ENCODE data around the gene DHRS2. TPM values are rescaled to one million over a fixed set of nuclear protein-coding genes. Genes with fewer than 3 reads are reported as not detected.

Gene DHRS2
- polyA plus RNA-seq, 1 donor, result 0.11 TPM

DNA sequence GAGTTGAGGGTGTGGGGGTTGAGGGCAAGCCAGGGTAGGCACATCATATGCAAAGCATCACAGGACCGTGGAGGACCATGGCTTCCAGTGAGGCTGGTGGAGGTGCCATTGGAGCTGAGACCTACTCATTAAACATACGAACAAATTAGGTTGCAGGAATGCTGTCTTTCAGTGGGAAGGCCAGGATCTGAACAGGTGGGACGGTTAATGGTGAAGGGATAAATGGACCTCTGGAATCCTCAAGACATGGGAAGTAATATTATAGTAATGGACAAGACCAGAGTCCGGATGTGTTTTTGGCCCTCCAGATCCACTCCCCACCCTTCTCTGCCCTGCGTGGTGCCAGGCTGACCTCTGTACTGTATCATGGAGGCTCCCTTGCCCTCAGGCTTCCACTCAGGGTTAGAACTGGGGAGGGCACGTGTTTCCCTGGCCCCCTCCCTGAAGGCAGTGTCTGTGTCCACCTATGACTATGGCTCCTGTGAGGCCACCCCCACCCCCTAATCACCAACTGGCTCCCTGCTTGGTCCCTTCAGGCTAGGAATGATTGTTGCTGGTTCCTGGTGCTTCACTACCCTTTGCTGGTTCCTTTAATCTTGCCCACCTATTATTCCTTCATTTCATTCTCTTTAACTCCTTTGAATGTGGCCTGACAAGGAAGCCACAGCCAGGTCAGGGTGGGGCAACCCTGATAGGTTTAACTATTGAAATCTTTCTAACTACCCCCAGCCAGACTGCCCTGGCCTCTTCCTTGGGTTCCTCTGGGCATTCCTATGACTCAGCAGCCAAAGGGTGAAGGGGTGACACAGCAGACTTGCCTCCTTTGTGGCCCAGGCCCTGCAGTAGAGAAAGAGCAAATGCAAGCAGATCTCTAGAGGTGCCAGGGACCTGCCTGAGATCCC lies 10.7 kb downstream of the DHRS2 start:
- no peak for DNase-seq (ENCODE audit: low read depth)

DNA sequence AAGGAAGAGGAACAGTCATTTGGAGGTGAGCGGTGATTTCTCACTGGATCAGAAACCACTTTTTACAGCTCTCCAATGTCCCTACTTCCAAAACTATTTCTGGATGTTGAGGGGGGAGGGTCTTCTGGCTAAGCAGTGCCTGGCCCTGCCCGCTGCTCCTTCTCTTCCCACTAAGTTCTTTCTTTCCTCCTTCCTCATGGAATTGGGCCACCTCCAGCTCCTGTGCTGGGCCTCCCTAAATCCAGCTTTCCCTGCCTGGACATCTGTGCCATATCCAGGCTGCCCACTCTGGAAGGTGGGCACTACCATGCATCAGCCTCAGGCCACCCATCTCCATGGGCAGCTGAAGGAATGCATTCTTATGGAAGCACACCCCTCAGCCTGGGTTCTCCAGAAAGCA lies 11.5 kb downstream of the DHRS2 start:
- DNase-seq (ENCODE audit: low read depth), result no peak

DNA sequence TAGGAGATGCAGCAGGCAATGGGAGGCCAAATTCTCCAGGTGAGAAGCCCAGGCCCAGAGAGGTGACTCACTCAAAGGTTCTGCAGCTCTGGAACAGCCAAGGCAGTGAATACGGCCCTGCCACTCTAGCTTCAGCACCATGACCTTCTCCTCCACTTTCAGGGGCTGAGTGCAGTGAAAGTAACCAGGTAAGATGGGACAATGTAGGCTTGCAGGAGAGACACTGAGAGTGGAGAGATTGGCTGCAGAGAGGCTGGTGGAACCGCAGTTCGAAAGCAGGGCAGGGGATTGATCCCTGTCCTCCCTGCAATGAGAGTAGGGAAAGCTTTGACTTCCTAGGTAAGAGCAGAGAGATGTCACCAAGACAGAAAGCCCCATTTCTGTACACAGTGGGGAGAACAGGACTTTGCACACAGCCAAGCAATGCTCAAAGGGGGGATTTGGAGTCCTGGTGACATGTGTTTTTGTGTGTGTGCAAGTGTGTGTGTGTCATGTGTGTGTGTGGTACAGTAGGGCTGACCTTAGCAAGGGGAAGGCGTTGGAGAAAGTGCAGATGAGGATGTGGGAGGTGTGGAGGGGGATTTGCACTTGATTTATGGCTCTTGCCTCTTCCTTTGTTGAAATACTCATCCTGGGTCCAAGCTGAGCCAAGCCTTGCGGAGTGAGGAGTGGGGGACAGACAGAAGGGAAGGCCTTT lies 12.7 kb downstream of the DHRS2 start:
- DNase-seq (ENCODE audit: low read depth), result no peak

DNA sequence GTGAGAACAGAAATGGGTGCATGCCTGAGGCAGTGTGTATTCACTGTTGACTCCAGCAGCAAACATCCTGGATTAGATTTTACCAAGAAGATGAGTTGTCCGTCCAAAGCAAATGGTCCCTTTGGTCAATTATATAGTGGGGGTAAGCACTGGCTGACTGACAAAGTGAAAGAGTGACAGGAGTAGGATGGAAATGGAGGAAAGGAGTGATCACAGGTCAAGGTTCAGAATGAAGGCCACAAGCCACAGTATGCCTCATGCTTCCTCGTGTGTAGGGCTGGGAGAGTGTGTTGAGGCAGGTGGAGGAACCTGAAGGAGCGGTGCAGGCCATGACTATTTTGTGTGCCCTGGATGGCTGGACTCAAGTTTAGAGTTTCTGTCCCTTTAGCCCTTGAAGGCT lies 14.3 kb downstream of the DHRS2 start:
- DNase-seq (ENCODE audit: low read depth), result no peak

DNA sequence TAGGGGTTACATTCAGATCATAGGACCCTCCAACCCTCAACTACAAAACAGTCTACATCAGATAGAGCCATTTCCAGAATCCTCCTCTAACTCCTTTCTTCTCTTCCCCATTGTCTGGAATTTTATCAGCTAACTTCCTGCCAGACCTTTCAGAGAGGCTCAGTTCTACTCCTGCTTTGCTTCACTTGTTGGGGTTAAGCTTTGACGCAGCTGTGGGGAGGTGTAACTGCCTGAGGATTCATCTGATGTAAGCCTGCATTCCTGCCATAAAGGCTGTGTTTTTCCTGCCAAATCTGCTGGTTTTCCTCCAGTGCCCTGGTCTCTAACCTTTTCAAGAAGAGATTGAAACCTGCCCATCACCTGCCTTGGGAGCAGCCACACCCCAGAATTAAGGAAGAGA lies 16.9 kb downstream of the DHRS2 start:
- no peak for DNase-seq (ENCODE audit: low read depth)

DNA sequence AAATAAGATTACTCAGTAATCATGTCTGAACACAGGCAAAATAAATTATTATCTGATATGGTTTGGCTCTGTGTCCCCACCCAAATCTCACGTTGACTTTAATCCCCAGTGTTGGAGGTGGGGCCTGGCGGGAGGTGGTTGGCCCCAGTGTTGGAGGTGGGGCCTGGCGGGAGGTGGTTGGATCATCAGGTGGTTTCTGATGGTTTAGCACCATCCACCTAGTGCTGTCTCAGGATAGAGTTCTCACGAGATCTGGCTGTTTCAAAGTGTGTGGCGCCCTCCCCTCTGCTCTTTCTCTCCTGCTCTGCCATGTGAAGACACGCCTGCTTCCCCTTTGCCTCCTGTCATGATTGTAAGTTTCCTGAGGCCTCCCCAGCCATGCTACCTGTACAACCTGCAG lies 18.1 kb downstream of the DHRS2 start:
- no peak for DNase-seq (ENCODE audit: low read depth)

DNA sequence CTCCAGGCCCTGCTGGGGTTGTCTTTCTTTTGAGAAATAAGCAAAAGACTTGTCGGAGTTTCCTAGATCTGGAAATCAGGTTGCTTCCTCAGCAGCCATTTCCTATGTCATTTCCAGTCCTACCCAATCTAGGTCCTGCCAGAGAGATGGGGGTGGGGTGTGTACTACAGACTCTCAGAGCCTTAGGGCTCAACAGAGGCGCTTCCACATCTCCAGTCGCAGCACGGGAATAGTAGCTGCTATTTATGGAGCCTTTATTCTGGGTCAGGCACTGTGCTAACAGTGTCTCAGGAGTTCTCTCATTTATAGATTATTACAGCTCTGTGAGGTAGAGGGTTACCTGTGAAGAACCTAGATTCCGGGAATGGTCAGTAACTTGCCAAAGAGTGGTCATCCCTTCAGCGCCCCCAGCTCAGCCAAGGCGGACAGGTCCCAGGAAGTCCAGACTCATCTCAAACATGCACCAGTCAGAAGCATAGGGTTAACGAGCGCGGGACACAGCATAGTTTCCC lies 21.9 kb downstream of the DHRS2 start:
- no peak for DNase-seq (ENCODE audit: low read depth)

DNA sequence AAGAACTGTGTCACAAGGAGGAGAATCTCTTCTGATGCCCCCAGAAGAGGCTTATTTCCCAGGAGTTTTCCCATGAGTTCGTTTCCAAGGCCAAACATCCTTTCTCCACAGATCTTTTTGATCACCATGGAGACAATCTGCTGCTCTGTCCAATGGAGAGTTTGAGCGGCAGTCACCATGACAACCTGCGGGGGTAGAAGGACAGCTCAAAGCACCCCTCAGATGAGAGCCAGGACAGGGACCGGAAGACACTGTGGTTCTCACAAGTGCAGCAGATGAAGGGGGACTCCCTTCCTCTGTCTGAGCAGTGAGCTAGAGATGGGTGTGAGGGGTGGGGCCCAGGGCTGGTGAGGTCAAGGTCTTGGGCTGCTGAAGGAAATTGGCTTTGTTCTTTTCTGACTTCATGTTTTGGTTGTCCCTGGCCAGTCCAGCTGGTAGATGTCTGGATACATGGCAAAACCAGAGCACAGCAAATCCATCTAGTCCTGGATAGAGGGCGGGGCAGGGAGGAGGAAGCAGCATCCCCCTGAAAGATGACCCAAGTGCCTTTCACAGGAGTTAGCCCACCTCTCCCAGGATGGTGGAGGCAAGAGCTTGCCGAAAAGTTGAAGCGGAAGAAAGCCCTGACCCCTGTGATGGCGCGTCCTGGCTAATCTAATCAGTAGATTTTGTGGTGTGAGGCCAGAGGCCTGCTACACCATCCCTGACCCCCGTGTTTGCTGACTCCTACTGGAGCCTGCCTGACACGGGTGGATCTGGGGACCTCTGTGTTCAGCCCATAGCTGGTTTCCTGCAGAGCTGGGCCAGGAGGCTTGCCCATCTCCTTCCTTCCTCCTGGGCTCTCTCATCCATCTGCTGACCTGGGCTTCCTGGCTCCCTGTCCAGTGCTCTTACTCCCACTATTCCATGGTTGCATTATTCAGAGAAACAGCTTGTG lies 24.4 kb downstream of the DHRS2 start:
- no peak for DNase-seq (ENCODE audit: low read depth)

DNA sequence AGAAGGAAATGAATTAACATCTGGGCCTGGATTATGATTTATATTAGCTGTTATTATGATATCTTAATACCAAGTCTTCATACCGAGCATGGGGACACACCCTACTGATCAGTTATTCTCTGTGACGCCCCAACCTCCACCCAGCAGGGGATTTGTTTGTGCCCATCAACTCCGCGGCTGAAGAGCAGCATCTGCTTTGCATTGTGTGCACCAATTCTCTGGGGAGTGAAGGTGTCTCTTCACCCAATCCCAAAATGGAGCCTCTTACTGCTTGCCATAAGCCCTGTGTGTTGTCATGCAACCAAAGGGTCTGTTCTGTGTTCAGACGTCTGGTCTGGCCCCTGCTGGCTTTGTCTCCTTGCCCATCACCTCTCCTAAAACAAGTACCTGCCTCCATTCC lies 25.4 kb downstream of the DHRS2 start:
- no peak for DNase-seq (ENCODE audit: low read depth)

DNA sequence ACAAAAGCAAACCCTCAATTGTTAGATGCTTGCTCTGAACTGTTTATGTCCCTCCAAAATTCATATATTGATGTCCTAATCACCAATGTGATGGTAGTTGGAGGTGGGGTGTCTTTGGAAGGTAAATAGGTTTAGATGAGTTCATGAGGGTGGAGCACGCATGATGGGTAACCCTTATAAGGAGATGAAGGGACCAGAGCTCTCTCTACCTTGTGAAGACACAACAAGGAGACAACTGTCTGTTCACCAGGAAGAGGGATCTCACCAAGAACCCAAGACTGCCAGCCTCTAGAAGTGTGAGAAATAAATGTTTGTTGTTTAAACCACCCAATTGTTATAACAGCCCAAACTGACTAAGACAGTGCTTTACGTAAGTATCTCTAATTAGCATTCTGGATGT lies 27.0 kb downstream of the DHRS2 start:
- no peak for DNase-seq (ENCODE audit: low read depth)

DNA sequence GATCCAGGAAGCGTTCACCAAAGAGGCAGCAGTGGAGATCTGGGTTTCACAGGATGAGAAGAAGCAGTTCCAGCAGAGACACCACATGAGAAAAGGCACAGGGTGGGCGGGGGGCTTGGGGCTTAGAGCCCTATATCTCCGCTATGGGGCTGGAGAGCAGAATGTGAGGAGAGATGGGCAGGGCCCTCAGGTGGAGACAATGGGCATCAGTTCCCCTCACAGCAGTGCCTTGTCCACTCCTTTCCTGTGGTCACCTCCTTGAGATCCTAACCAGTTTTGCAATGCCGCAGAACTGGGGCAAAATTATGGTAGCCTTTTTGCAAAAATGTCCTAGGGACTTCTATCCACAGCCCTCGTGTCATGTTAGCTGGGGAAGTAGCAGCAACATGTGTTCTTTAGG lies 27.5 kb downstream of the DHRS2 start:
- DNase-seq (ENCODE audit: low read depth), result no peak

DNA sequence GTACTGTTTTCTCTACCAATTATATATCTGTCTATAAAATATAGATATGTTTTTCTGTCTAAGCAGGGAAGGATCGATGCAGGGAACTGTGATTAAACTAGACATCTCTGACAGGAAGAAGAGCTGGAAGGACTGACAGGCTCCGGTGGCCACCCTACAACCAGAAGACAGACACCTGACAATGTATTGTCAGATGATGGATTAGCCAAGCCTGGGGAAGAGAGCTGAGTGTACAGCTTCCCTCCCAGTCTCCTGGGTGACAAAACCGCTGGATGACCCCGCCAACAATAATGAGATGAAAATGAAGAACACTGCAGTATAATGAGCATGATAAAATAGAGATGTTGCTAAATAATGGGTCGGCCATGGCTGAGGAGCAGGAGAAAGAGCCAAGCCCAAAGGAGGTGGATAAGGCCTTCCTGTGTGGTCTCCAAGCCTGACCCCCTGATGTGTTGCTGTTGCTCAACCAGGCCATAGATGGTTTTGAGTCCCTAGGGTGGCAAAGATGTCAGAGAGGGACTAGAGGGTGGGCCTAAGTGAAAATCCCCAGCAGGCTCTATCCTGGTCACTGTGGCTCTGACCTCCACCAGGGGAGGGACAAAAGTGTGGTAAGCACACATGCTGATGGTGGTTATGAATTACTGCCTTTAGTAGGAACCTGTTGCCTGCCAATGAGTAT lies 28.2 kb downstream of the DHRS2 start:
- DNase-seq (ENCODE audit: low read depth), result no peak

DNA sequence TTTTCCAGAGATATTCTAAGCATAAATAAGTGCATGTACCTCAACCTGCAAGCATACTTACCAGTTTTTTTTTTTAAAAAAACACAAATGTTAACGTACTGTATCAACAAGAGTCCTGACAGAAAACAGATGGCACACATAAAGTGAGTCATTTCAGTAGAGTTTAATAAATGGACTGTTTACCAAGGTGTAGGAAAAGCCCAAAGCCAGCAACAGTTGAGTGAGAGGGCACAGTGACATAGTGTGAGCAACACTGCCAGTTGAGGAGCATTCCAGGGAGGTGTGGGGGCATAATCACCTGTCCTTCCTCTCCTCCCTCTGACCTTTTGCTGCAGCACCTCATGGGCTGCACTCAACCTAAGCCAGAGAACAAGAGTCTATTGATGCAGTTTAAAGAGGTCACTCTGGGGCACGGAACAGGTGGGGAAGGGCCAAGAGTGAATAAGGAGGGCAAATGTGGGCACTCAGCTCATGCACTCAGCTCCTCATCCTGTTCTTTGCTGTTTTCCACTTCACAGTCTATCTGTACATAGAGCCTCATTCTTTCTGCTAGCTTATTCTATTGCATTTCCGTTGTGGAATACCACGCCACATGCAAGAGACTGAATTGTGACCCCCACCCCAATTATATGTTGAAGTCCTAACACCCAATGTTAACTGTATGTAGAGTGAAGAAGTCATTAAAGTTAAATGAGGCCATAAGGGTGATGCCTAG lies 29.3 kb downstream of the DHRS2 start:
- DNase-seq (ENCODE audit: low read depth), result no peak

DNA sequence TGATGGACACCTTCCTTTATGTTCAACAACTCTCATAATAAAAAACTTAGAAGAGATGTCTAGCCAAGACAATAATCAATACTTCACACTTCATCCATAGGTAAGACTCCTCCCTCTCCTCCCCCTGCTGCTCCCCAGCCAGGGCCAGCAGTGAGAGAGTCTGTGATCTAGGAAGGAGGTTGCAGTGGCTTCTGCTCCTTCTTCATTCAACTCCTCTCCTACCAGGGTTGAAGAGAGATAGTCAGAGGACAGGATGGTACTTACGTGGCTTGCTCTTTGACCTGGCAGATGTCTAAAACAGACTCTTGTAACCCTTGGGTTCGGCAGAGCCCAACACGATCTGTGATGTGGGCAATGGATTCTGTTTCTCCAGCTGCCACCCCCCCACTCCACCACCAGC lies 31.0 kb downstream of the DHRS2 start:
- DNase-seq (ENCODE audit: low read depth), result no peak

DNA sequence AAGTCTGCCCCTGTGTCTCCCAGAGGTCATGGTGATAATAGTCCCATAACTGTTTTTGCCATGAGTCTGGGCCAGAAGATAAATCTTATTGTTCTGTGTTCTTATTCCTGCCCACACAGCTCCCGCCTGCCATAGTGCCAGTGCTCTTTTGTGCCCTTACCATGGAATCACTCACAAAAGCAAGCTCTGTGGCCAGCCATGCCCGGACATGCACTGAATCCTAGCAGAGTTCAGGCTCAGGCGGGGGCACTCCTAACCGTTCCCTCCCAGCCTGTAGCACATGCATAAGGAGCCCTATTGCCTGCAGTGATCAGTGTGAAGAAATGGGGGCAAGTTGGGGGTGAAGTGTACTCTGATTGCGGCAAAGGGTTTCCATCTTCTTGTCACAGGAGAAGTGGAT lies 33.3 kb downstream of the DHRS2 start:
- DNase-seq (ENCODE audit: low read depth), result no peak

DNA sequence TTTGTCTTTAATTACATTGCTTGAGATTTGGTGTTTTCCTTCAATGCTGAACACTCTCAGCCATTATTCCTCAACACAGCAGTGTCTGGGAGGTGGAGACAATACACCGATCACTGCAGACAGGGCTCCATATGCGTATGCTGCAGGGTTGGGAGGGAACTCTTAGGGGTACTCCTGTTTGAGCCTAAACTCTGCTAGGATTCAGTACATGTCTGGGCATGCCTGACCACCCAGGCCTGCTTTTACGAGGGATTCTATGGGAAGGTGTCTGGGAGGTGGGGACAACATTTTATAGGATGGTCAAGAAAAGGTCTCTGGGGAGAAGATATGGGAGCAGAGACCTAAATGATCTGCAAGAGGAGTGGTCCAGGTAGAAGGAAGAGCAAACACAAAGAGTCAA lies 34.3 kb downstream of the DHRS2 start:
- DNase-seq (ENCODE audit: low read depth), result no peak

DNA sequence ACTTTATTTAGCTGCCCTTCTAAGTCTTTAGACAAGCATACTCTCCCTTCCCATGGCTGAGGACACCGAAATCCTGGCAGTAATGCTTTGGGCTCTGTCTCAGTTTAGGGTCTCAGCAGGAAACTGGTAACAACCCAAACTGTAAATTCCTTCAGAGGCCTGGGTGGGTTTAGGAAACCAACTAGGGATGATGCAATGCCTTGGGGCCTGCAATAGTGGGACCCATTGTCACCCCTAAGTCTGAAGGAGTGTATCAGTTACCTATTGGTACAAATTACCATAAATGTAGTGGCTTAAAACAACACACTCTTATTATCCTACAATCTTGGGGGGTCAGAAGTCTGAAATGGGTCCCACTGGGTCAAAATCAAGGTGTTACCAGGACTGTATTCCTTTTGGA lies 36.0 kb downstream of the DHRS2 start:
- DNase-seq (ENCODE audit: low read depth), result no peak

DNA sequence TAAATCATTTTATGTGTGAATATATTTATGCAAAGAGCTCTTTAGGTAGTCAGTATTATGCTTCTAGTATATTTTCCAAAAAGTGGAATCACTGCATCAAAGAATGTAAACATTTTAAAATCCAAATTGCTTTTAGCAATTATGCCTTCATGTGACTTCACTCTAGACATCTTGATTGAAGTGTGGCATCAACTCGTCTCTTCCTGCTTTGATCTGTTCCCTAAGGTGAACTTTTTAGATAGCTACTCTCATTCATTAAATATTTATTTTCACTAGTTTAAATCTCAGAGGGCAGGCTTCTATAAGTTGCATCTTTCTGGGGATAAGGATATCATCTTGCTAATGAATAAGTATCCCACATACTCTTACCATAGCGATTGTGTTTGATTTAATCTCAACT lies 39.2 kb downstream of the DHRS2 start:
- DNase-seq (ENCODE audit: low read depth), result no peak

DNA sequence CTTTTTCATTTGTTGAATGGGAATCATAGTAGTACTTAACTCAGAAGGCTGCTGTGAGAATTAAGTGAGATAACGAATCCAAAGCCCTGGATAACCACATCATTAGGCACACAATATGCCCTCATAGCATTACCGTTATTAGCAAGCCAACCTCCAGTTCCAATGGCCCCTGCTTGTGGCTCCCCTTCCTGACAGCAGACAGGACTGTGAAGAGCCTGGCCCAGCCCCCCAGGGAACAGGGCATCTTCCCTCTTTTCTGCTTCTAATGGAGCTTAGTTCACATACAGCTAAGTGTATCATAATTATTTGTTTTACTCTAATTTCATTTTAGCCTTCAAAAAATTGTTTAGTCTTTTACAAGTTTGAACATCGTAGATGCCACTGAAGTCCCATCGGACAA lies 39.7 kb downstream of the DHRS2 start:
- no peak for DNase-seq (ENCODE audit: low read depth)

DNA sequence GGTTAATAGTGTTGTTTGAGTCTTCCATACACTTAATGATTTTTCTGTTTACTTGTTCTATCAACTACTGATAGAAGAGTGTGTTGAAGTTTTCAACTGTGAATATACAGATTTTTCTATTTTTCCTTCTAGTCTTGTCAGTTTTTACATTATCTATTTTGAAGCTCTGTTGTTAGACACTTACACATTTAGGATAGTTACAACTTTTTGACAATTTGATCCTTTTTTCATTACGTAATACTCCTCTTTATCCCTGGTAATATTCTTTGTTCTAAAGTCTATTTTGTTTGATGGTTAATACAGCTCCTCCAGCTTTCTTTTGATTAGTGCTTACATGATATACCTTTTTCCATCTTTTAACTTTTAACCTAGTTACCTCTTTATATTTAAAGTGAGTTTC lies 45.2 kb downstream of the DHRS2 start:
- DNase-seq (ENCODE audit: low read depth), result no peak

All from forelimb muscle (tissue), 1 donor.